Liver (tissue), 9 donors: Measurements from ENCODE around the gene SMAD6. TPM values are rescaled to one million over a fixed set of nuclear protein-coding genes. Genes with fewer than 3 reads are reported as not detected.

Source experiments
- DNase-seq: peaks from one replicate; pipeline ENCODE4 v3.0.0-alpha.2; 2017; ENCODE audit warnings: low spot score
- H3K27ac ChIP-seq, 2 donors: one replicate each; pipeline ENCODE4 v1.7.0; 2013; ENCODE audit warnings: inconsistent platforms in 2 of 2, low read length in 2 of 2, control low read depth in 1 of 2, low read depth in 1 of 2, mild to moderate bottlenecking in 1 of 2
- H3K27me3 ChIP-seq, 4 donors: one replicate each; pipeline versions ENCODE4 v1.6.1 to v1.7.0; 2013; ENCODE audit warnings: low read length in 3 of 4, inconsistent platforms in 1 of 4, mild to moderate bottlenecking in 1 of 4, moderate library complexity in 1 of 4; ENCODE audit not compliant: control insufficient read depth in 4 of 4, insufficient read depth in 4 of 4
- H3K36me3 ChIP-seq, 4 donors: one replicate each; pipeline versions ENCODE4 v1.6.1 to v1.7.0; 2013; ENCODE audit warnings: low read length in 3 of 4, mild to moderate bottlenecking in 3 of 4, low read depth in 1 of 4, moderate library complexity in 1 of 4; ENCODE audit not compliant: control insufficient read depth in 4 of 4, insufficient read depth in 3 of 4
- H3K4me1 ChIP-seq, 4 donors: one replicate each; pipeline versions ENCODE4 v1.6.1 to v1.7.0; 2013; ENCODE audit warnings: low read length in 3 of 4, mild to moderate bottlenecking in 3 of 4, moderate library complexity in 1 of 4; ENCODE audit not compliant: control insufficient read depth in 4 of 4, insufficient read depth in 4 of 4
- H3K4me3 ChIP-seq, 3 donors: one replicate each; pipeline versions ENCODE4 v1.6.1 to v1.7.0; 2013; ENCODE audit warnings: low read length in 3 of 3, control low read depth in 1 of 3, low read depth in 1 of 3, mild to moderate bottlenecking in 1 of 3
- H3K9ac ChIP-seq, 2 donors: one replicate each; pipeline ENCODE4 v1.7.0; 2013; ENCODE audit warnings: low read length in 2 of 2, mild to moderate bottlenecking in 2 of 2, moderate library complexity in 2 of 2, control low read depth in 1 of 2, low read depth in 1 of 2
- H3K9me3 ChIP-seq, 4 donors: one replicate each; pipeline versions ENCODE4 v1.6.1 to v1.7.0; 2013; ENCODE audit warnings: low read length in 3 of 4; ENCODE audit not compliant: control insufficient read depth in 4 of 4
- ATF3 ChIP-seq: IDR thresholded peaks from 2 replicates; pipeline ENCODE4 v1.6.1; 2016; ENCODE audit warnings: antibody characterized with exemption
- CTCF ChIP-seq: fragments of 150-350 bp; IDR thresholded peaks from 2 replicates; pipeline ENCODE4 v1.5.1; 2017; ENCODE audit warnings: improper control_type of control experiment, low read depth, low read length; ENCODE audit not compliant: missing input control
- EGR1 ChIP-seq, 2 donors: IDR thresholded peaks; 2 replicates each; pipeline ENCODE4 v1.6.1; 2016 to 2018; ENCODE audit warnings: antibody characterized with exemption in 2 of 2, low read depth in 2 of 2
- FOXA1 ChIP-seq: IDR thresholded peaks from 2 replicates; pipeline ENCODE4 v1.6.1; 2016; ENCODE audit warnings: antibody characterized with exemption
- FOXA2 ChIP-seq: IDR thresholded peaks from 2 replicates; pipeline ENCODE4 v1.6.1; 2016; ENCODE audit warnings: antibody characterized with exemption
- GABPA ChIP-seq, 2 donors: IDR thresholded peaks in 1 of 2; conservative IDR thresholded peaks in 1 of 2; 2 replicates each; pipeline ENCODE4 v1.6.1; 2016; ENCODE audit warnings: antibody characterized with exemption in 2 of 2, mild to moderate bottlenecking in 1 of 2, moderate library complexity in 1 of 2
- HNF4A ChIP-seq, 2 donors: conservative IDR thresholded peaks; 2 replicates each; pipeline ENCODE4 v1.6.1; 2016; ENCODE audit warnings: antibody characterized with exemption in 2 of 2, mild to moderate bottlenecking in 2 of 2
- HNF4G ChIP-seq: IDR thresholded peaks from 2 replicates; pipeline ENCODE4 v1.6.1; 2016; ENCODE audit warnings: antibody characterized with exemption
- JUND ChIP-seq, 2 donors: IDR thresholded peaks; 2 replicates each; pipeline ENCODE4 v1.6.1; 2016; ENCODE audit warnings: antibody characterized with exemption in 2 of 2
- MAX ChIP-seq: IDR thresholded peaks from 2 replicates; pipeline ENCODE4 v1.6.1; 2016; ENCODE audit warnings: antibody characterized with exemption
- NR2F2 ChIP-seq: IDR thresholded peaks from 2 replicates; pipeline ENCODE4 v1.6.1; 2016; ENCODE audit warnings: antibody characterized with exemption
- RAD21 ChIP-seq, 2 donors: IDR thresholded peaks; 2 replicates each; pipeline ENCODE4 v1.6.1; 2016; ENCODE audit warnings: antibody characterized with exemption in 2 of 2, mild to moderate bottlenecking in 2 of 2
- REST ChIP-seq: IDR thresholded peaks from 2 replicates; pipeline ENCODE4 v1.6.1; 2016; ENCODE audit warnings: antibody characterized with exemption, mild to moderate bottlenecking
- RXRA ChIP-seq, 2 donors: IDR thresholded peaks; 2 replicates each; pipeline ENCODE4 v1.6.1; 2017 to 2018; ENCODE audit warnings: antibody characterized with exemption in 2 of 2, mild to moderate bottlenecking in 1 of 2
- SP1 ChIP-seq: IDR thresholded peaks from 2 replicates; pipeline ENCODE4 v1.6.1; 2018; ENCODE audit warnings: antibody characterized with exemption, mild to moderate bottlenecking
- TAF1 ChIP-seq: conservative IDR thresholded peaks from 2 replicates; pipeline ENCODE4 v1.6.1; 2016; ENCODE audit warnings: antibody characterized with exemption, mild to moderate bottlenecking
- YY1 ChIP-seq: IDR thresholded peaks from 2 replicates; pipeline ENCODE4 v1.6.1; 2016; ENCODE audit warnings: antibody characterized with exemption, mild to moderate bottlenecking
- ZBTB33 ChIP-seq: IDR thresholded peaks from 2 replicates; pipeline ENCODE4 v1.6.1; 2016; ENCODE audit warnings: antibody characterized with exemption
- WGBS: extraction: QIAGEN DNeasy Blood & Tissue Kit; methylation state at CpG from one replicate; pipeline ENCODE4 v1.1.7; 2013; 5-methylcytosine and 5-hydroxymethylcytosine counted together
- polyA plus RNA-seq, 2 donors: library from polyadenylated mRNA; stranded (reverse) in 1 of 2; unstranded in 1 of 2; fragments of 200-250 nt in 1 of 2; fragments of >200 nt in 1 of 2; fragmentation: Nextera tagmentation in 1 of 2; extraction: Ambion mirVana in 1 of 2; gene quantifications; one replicate each; pipeline versions ENCODE4 v1.2.1 to v1.2.3, GENCODE V29; 2013 to 2015
- total RNA-seq, 2 donors: library from RNA; depleted of rRNA; stranded (reverse); fragments of >200 nt; gene quantifications; one replicate each; pipeline ENCODE4 v1.2.3, GENCODE V29; 2014
- donor health status: healthy.
- donor health status: healthy.
- donor health status: healthy.
- donor health status: healthy.
- donor health status: healthy.

The SMAD6 gene
- total and polyA plus RNA-seq, 4 donors, result 1.2 to 15.1 (median 11.0) TPM

GRCh38 chr15:66682865-66683264 is 19.2 kb upstream of the SMAD6 start:
- no peaks in the 10 kb centered on the region for H3K27me3 ChIP-seq
- no peak overlapping the region for H3K9ac ChIP-seq
- H3K4me3 ChIP-seq, result no peak overlapping the region
- H3K9me3 ChIP-seq, result no peaks in the 10 kb centered on the region
- TF ChIP-seq YY1 (no peak), MAX (no peak), TAF1 (no peak), GABPA (IDR thresholded peaks at IDR 0.05 in 1 of 2, conservative IDR thresholded peaks at IDR 0.05 in 1 of 2) (no peak), ZBTB33 (no peak), FOXA2 (no peak), JUND (IDR thresholded peaks at IDR 0.05) (no peak), CTCF (no peak), HNF4G (no peak)
- no peaks in the 10 kb centered on the region for H3K36me3 ChIP-seq
- peaks cover 0 to 4% (median 0%) of the 10 kb centered on the region in 4 donors for H3K4me1 ChIP-seq
- DNase-seq, result no peak
- H3K27ac ChIP-seq, result no peak overlapping the region
- WGBS, result 83% methylated on average over 1 of the region's 1 CpG

- Histone ChIP-seq H3K4me3 (no peak overlapping the region), H3K36me3 (no peaks in the 10 kb centered on the region), H3K9ac (no peak overlapping the region), H3K9me3 (no peaks in the 10 kb centered on the region), H3K27me3 (no peaks in the 10 kb centered on the region), H3K27ac (no peak overlapping the region), H3K4me1 (no peaks in the 10 kb centered on the region)
- TF ChIP-seq FOXA1 (no peak), CTCF (no peak), RAD21 (IDR thresholded peaks at IDR 0.05) (no peak), RXRA (IDR thresholded peaks at IDR 0.05) (no peak), HNF4A (conservative IDR thresholded peaks at IDR 0.05) (no peak), TAF1 (no peak), NR2F2 (no peak), JUND (IDR thresholded peaks at IDR 0.05) (no peak), GABPA (IDR thresholded peaks at IDR 0.05 in 1 of 2, conservative IDR thresholded peaks at IDR 0.05 in 1 of 2) (no peak), FOXA2 (no peak), SP1 (no peak), MAX (no peak), EGR1 (IDR thresholded peaks at IDR 0.05; ENCODE audit: low read depth in 2 of 2) (no peak), ATF3 (no peak), ZBTB33 (no peak), YY1 (no peak), REST (no peak), HNF4G (no peak)
- DNase-seq, result no peak
Measured at GRCh38 chr15:66684136-66684681, 17.8 kb upstream of the SMAD6 start.
